Bronchial smooth muscle cell (primary cell): ENCODE measurements around the gene RDH8. TPM values are rescaled to one million over a fixed set of nuclear protein-coding genes. Genes with fewer than 3 reads are reported as not detected.

ENCODE experiments used
- total RNA-seq: library from RNA; depleted of rRNA; stranded (reverse); fragments of >200 nt; gene quantifications from 2 replicates; pipeline ENCODE4 v1.2.1, GENCODE V29; 2014

RDH8 gene, protein sequence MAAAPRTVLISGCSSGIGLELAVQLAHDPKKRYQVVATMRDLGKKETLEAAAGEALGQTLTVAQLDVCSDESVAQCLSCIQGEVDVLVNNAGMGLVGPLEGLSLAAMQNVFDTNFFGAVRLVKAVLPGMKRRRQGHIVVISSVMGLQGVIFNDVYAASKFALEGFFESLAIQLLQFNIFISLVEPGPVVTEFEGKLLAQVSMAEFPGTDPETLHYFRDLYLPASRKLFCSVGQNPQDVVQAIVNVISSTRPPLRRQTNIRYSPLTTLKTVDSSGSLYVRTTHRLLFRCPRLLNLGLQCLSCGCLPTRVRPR
- not detected in 2 replicates for total RNA-seq

DNA sequence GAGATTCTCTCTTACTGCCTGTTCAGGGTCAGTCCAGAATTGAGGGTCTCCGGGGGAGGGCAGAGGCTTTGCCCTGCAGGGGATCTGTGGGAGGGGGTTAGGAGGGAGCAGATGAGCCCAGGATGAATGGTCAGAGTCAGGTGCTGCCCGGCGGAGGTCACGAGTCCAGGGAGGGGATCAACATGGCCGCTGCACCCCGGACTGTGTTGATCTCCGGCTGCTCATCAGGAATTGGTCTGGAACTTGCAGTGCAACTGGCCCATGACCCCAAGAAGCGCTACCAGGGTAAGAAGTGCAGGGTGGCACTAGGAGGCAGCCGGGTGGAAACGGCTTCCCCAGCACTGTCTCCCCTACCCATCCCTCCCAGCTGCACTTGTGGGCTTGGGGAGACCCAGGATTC is at the start of gene RDH8:
RDH8 (plus strand) TSS at position 168 of the 400 bp plus-strand sequence; CDS start at position 183, 15 bp downstream.

DNA sequence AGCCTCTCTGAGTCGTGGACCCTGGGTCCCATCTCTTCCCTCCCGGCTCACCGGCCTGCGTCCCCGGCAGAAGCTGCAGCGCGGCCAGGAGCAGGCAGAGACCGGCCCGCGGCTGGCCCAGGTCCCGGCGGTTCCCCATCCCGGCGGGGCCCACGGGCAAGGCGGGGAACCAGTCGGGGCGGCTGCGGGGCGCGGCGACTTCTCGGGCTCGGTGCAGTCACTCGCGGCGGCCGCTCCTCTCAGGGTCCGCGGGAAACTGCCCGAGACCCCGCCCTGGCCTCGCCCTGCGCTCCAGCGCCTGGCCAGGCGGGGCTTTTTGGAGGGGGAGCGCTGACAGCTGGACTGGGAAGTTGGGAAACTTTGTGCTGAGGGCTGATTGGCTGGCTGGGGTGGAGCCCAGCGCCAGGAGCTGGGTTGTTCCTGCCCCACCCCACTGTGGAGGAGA is 3.0 kb upstream of the RDH8 start, which contains the start of gene COL5A3:
COL5A3 (minus strand) TSS at position 258 of the 445 bp plus-strand sequence; CDS start at position 139, 119 bp downstream.

Other genes with a start within 250 kb of the RDH8 start
- 17.0 and 18.5 TPM in 2 replicates for gene ZNF846, start 244.7 kb upstream of the RDH8 start, total RNA-seq
- 13.1 and 13.6 TPM in 2 replicates for gene FBXL12, start 194.4 kb upstream of the RDH8 start, total RNA-seq
- 222 and 285 TPM in 2 replicates for gene UBL5, start 185.6 kb upstream of the RDH8 start, total RNA-seq
- 79.8 and 95.5 TPM in 2 replicates for gene PIN1, start 178.2 kb upstream of the RDH8 start, total RNA-seq
- gene OLFM2, start 77.0 kb upstream of the RDH8 start, total RNA-seq: 2.8 and 3.2 TPM in 2 replicates
- gene COL5A3, start 3.0 kb upstream of the RDH8 start, total RNA-seq: 1.6 and 1.7 TPM in 2 replicates
- 23.0 and 26.8 TPM in 2 replicates for gene SHFL, start 72.8 kb downstream of the RDH8 start, total RNA-seq
- gene ANGPTL6, start 89.2 kb downstream of the RDH8 start, total RNA-seq: 0.09 and 0.16 TPM in 2 replicates
- 21.9 and 22.2 TPM in 2 replicates for gene PPAN, start 92.9 kb downstream of the RDH8 start, total RNA-seq
- 1.9 and 3.0 TPM in 2 replicates for gene P2RY11, start 98.2 kb downstream of the RDH8 start, total RNA-seq
- gene EIF3G, start 106.4 kb downstream of the RDH8 start, total RNA-seq: 329 and 373 TPM in 2 replicates
- gene DNMT1, start 181.5 kb downstream of the RDH8 start, total RNA-seq: 28.7 and 29.5 TPM in 2 replicates
- 24.4 and 56.8 TPM in 2 replicates for gene S1PR2, start 217.8 kb downstream of the RDH8 start, total RNA-seq
- gene MRPL4, start 238.7 kb downstream of the RDH8 start, total RNA-seq: 12.0 and 14.7 TPM in 2 replicates